ENCODE data around the gene ANO2.

Gene ANO2

GRCh38 chr12:5964913-5965900, 20.1 kb upstream of the ANO2 start:
- DNase-seq (ENCODE audit: low read depth) = no peak

- DNase-seq (ENCODE audit: low read depth) = no peak
Measured at GRCh38 chr12:5963515-5963914, 18.5 kb upstream of the ANO2 start.

- no peak for DNase-seq (ENCODE audit: low read depth)
Measured at GRCh38 chr12:5960783-5961182, 15.7 kb upstream of the ANO2 start.

- no peak for DNase-seq (ENCODE audit: low read depth)
Measured at GRCh38 chr12:5956987-5957386, 11.9 kb upstream of the ANO2 start.

GRCh38 chr12:5954661-5955060, 9.6 kb upstream of the ANO2 start:
- DNase-seq (ENCODE audit: low read depth) = no peak

GRCh38 chr12:5953835-5954586, 9.0 kb upstream of the ANO2 start:
- DNase-seq (ENCODE audit: low read depth) = no peak

GRCh38 chr12:5952031-5952430, 7.0 kb upstream of the ANO2 start:
- no peak for DNase-seq (ENCODE audit: low read depth)

- no peak for DNase-seq (ENCODE audit: low read depth)
Measured at GRCh38 chr12:5948696-5949095, 3.6 kb upstream of the ANO2 start.

- DNase-seq (ENCODE audit: low read depth) = no peak
Measured at GRCh38 chr12:5947006-5947405, 1.9 kb upstream of the ANO2 start.

- no peak for DNase-seq (ENCODE audit: low read depth)
Measured at GRCh38 chr12:5946388-5946787, 1.3 kb upstream of the ANO2 start.

- no peak for DNase-seq (ENCODE audit: low read depth)
Measured at GRCh38 chr12:5944688-5945070, 380 bp downstream of the ANO2 start.

GRCh38 chr12:5944053-5944452, 1.0 kb downstream of the ANO2 start:
- DNase-seq (ENCODE audit: low read depth) = no peak

- DNase-seq (ENCODE audit: low read depth) = no peak
Measured at GRCh38 chr12:5941907-5942306, 3.2 kb downstream of the ANO2 start.

- DNase-seq (ENCODE audit: low read depth) = no peak
Measured at GRCh38 chr12:5927732-5928516, 17.1 kb downstream of the ANO2 start.

GRCh38 chr12:5925646-5926045, 19.4 kb downstream of the ANO2 start:
- DNase-seq (ENCODE audit: low read depth) = no peak

GRCh38 chr12:5924342-5924741, 20.7 kb downstream of the ANO2 start:
- DNase-seq (ENCODE audit: low read depth) = no peak

- no peak for DNase-seq (ENCODE audit: low read depth)
Measured at GRCh38 chr12:5923751-5924150, 21.3 kb downstream of the ANO2 start.

- DNase-seq (ENCODE audit: low read depth) = no peak
Measured at GRCh38 chr12:5923043-5923605, 21.9 kb downstream of the ANO2 start.

GRCh38 chr12:5921966-5922899, 22.8 kb downstream of the ANO2 start:
- DNase-seq (ENCODE audit: low read depth) = no peak

GRCh38 chr12:5921027-5921909, 23.8 kb downstream of the ANO2 start:
- DNase-seq (ENCODE audit: low read depth) = no peak

Measured in T follicular helper cell (primary cell).